D341Med (cell line): ENCODE measurements around the gene DNAH3.
"Not testable (repeated sequence)": the region's sequence is repeated elsewhere in the genome, so short reads cannot be mapped to it uniquely, and the experiment has no call there.

Experiments
- DNase-seq: peaks from one replicate; pipeline ENCODE4 v3.0.0; 2012; ENCODE audit warnings: low spot score

Gene DNAH3, protein sequence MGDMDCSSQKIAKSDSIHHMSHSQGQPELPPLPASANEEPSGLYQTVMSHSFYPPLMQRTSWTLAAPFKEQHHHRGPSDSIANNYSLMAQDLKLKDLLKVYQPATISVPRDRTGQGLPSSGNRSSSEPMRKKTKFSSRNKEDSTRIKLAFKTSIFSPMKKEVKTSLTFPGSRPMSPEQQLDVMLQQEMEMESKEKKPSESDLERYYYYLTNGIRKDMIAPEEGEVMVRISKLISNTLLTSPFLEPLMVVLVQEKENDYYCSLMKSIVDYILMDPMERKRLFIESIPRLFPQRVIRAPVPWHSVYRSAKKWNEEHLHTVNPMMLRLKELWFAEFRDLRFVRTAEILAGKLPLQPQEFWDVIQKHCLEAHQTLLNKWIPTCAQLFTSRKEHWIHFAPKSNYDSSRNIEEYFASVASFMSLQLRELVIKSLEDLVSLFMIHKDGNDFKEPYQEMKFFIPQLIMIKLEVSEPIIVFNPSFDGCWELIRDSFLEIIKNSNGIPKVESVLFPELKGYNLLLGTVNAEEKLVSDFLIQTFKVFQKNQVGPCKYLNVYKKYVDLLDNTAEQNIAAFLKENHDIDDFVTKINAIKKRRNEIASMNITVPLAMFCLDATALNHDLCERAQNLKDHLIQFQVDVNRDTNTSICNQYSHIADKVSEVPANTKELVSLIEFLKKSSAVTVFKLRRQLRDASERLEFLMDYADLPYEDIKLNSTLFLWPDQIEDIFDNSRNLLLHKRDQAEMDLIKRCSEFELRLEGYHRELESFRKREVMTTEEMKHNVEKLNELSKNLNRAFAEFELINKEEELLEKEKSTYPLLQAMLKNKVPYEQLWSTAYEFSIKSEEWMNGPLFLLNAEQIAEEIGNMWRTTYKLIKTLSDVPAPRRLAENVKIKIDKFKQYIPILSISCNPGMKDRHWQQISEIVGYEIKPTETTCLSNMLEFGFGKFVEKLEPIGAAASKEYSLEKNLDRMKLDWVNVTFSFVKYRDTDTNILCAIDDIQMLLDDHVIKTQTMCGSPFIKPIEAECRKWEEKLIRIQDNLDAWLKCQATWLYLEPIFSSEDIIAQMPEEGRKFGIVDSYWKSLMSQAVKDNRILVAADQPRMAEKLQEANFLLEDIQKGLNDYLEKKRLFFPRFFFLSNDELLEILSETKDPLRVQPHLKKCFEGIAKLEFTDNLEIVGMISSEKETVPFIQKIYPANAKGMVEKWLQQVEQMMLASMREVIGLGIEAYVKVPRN (N-terminal part only)

DNA sequence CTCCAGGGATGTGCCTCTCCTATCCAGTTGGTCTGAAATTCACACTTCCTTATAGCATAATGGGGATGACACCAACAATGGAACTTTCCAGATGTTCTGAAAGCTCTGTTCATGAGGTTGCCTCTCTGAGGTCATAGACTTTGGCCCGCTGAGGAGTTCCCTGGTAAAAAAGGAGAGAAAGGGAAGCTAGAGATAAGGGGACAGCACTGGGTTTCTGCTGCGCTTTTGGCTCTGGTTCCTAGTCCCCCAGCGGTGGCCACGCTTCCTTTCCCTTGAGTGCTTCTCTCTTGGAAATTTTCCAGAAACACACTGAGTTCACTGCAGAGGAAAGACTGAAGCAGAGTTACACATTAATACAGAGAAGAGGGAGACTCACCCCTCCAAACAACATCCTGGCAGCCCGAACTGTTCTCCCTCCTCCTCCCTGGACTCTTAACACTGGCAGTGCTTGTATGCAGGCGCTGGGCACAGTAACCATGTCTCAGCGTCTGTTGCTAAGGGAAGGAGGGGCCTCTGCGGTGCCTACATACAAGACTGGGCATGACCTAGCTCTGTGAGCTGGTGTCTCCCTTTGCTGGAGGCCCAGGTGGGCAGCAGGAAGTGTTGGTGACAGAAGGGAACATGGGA lies at the start of gene DNAH3:
Gene DNAH3 (minus strand): TSS at position 472 of the 627 bp plus-strand sequence. CDS start 527 bp downstream, outside the sequence.
- DNase-seq, result no peak

DNA sequence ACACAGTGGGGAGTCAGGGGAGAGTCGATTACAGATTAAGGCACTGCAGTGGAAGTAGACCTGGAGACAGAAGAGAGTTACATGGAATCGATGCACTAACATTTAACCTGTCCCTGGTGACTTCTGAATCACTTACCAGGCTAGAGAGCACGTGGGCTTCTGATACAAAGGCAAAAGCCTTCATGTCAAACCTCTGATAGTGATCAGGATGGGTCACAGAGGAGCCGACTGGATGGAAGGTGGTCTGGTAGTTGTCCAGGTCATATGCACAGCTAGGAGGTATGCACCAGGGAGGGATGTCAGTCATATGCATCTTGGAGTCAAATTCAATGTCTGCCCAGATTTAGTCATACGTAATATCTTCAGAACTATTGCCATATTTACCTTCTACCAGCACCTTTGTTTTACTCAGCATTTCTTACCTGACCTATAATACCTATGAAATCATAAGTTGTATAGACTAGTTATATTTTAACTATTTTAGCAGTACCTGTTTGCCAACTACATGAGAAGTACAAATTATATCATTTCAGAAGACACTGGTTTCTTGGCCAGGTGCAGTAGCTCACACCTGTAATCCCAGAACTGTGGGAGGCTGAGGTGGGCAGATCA lies 49.1 kb upstream of the DNAH3 start:
- DNase-seq, result no peak

DNA sequence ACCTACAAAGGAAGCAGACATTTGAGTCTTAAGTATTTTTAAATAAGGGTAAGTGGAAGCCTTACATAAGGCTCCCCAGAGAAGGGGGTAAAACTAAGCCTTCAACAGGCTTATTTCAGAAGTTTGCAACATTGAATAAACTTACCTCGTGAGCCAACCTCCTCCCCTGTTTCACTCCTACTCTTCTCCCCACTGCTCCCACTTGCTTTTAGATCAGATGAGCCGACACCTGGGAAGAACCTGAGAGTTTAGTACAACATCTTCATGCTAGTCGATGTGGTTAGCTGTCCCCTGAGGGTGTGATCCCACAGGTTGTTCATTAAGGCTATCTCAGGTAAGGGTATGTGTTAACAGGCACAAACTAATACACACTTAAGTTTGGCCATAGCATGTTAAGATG lies 47.0 kb upstream of the DNAH3 start:
- DNase-seq, result no peak

DNA sequence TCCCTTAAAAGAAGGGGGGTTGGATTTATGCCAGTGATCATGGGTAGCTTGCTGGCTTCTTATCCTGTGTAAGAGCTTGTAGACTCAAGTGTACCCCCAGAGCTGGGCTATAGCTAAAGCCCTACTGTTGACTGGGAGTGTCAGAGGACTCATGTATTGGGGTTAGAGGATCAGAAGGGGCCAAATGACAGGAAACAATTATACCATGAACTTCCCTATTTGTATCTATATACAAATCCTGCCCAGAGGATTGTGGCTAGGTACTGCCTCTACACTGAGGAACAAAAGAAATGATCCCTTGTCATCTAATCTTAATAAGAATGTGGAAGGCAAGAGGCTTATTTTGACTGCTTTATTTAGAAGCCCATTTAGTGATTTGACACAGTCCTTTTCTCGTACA lies 46.5 kb upstream of the DNAH3 start:
- DNase-seq, result no peak

DNA sequence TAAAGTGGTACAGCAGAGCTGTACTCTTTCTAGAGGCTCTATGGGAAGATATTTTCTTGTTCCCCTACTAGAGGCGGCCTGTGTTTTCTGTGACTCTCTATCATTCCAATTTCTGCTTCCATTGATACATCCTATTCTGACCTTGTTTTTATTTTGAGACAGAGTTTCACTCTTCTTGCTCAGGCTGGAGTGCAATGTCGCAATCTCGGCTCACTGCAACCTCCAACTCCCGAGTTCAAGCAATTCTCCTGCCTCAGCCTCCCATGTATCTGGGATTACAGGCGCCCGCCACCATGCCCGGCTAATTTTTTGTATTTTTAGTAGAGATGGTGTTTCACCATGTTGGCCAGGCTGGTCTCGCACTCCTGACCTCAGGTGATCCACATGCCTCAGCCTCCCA lies 44.7 kb upstream of the DNAH3 start:
- DNase-seq, result not testable (repeated sequence)

DNA sequence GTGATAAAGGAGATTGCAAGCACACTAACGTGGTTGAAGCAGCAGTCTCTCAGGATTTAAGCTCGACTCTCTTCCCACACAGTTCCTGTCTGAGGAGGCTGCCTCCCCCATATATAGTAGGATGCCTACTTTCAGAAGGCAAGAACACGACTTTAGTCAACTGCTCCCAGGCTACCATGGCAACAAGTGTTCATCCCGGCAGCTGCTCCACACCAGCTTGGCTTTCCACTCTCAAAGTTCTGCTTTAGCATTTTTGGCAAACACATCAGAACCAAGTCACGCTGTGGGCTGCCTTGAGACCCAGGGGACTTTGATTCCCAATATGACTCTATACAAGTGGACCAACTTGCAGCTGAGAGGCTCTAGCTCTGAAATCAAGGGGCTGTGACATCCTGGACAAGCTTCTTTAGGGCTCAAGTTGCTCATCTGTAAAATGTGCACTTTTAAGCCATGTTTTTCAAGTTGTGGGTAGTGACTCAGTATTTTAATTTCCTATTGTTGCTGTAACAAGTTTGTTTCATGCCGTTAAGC lies 44.2 kb upstream of the DNAH3 start:
- no peak for DNase-seq

DNA sequence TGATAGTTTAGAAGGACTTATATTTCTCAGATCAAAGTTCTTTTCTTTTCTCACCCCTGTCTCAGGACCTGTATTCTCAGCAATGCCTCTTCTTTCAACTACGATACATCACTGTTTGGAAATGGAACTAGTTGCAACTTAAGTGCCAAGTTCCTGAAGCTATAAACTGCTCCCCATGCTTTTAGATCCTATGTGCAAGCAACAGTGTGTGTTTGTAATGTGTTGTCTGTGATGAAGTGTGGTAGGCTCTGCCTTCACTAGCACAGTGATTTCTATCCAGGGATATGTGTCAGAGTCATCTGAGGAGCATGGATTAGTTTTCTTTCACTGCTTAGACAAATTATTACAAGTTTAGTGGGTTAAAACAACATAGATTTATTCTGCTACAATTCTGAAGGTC lies 42.3 kb upstream of the DNAH3 start:
- DNase-seq, result no peak

DNA sequence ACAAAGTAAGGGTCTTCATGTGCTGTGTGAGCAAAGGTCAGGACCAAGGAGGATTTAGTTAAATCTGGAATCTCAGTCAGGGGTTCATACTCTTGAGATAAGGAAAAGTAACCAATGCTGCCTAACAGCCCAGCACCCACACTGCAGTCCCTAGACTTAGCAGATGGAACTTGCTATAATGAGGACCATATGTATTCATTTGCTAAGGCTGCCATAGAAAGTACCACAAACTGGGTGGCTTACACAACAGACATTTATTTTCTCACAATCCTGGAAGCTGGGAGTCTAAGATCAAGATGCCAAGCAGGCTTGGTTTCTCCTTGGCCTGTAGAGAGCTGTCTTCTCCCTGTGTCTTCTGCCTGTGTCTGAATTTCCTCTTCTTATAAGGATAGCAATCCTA lies 40.0 kb upstream of the DNAH3 start:
- DNase-seq, result no peak

DNA sequence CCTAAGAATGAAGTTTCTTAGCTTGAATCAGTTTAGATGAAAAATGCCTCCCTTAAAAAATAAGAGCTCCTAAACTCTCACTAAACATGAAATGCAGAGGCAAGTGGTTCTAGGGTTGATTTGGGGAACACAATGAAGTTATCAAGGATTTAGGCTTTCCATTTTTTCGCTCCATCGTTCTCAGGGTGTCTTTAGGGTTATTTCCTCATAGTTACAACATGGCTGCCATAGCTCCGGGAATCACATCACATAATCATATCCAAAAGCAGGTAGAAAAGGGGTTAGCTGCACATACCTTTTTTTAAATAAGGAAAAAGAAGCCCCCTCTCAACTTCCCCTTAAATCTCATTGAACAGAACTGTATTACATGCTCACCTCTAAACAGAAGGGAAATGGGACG lies 39.4 kb upstream of the DNAH3 start:
- no peak for DNase-seq

DNA sequence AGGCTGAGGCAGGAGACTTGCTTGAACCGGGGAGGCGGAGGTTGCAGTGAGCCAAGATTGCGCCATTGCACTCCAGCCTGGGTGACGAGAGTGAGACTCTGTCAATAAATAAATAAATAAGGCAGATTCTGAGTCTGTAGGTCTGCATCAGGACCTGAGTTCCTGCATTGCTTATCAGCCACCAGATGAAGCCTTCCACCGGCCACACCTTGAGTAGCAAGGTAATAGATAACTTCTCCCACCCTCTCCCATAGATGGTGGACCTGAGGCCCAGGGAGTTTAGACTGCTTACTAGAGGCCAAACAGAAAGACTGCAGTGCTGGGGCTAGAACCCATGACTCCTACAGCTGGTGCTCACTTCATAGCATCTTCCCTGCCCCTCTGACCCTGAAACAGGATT lies 38.7 kb upstream of the DNAH3 start:
- no peak for DNase-seq

DNA sequence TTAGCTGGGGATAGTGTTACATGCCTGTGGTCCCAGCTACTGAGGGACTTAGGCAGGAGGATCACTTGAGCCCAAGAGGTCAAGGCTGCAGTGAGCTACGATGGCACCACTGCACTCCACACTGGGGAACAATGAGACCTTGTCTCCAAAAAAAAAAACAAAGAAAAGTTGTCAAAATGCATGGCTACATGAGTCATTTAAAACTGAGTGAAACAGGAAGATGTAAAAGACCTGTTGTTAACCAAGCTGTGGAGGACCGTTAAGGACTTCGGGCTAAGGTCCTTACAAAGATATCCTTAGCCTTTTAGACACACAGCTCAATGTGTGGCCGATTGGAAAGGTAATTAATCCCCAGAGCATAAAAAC lies 35.7 kb upstream of the DNAH3 start:
- DNase-seq, result no peak

DNA sequence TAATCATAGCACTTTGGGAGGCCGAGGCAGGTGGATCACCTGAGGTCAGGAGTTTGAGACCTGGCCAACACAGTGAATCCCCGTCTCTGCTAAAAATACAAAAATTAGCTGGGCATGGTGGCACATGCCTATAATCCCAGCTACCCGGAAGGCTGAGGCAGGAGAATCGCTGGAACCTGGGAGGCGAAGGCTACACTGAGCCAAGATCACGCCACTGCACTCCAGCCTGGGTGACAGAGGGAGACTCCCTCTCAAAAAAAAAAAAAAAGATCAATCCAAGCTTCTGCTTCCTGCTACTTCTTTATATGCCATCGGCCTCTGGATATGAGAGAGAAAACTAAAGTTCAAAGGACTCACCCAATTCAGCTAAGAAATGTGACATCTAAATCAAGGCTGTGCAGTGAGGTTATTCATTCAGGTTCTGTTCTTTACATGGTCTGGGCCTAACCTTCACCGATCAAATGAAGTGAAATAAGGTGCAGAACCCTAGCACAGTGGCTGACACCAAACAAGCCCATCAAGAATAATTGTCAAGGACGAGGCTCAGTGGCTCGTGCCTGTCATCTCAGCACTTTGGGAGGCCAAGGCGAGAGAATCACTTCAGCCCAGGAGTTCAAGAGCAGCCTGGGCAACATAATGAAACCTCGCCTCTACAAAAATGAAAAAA lies 35.1 kb upstream of the DNAH3 start:
- no peak for DNase-seq

DNA sequence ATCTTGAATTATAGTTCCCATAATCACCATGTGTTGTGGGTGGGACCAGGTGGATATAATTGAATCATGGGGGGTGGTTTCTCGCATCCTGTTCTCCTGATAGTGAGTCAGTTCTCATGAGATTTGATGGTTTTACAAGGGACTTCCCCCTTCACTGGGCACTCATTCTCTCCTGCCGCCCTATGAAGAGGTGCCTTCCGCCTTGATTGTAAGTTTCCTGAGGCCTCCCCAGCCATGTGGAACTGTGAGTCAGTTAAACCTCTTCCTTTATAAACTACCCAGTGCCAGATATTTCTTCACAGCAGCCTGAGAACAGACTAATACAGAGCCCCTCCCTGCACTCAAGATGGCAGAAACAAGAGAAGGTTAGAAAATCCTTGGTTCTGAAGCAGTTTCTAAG lies 34.2 kb upstream of the DNAH3 start:
- no peak for DNase-seq

DNA sequence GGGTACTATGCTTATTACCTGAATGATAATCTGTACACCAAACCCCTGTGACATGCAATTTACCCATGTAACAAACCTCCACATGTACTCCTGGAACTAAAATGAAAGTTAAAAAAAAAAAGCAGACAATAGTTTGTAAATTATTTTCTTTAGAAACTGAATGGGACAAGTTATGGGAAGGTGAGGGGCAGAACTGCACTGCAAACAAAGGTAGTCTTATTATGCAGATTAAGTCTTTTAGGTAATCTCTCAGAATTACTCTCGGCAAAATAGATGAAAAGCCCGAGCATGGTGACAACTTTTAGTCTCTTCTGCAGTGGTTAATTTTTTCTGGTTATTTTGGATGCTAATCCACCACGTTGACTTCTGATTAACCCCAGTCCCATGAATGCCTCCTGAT lies 33.3 kb upstream of the DNAH3 start:
- DNase-seq, result no peak

DNA sequence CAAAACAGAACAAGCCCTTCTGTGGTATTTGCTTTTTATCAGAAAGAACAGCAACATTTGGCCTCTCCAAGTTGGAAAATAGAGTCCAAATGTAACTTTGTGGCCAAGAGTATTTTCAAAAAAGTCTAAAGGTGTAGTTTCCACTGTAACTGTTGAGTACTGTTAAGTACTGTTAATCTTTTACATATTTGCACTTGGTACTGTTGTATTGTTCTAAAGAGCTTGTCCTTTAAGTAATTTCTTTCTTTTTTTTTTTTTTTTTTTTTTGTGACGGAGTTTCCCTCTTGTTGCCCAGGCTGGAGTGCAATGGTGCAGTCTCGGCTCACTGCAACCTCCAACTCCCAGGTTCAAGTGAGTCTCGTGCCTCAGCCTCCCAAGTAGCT lies 29.3 kb upstream of the DNAH3 start:
- DNase-seq, result no peak

DNA sequence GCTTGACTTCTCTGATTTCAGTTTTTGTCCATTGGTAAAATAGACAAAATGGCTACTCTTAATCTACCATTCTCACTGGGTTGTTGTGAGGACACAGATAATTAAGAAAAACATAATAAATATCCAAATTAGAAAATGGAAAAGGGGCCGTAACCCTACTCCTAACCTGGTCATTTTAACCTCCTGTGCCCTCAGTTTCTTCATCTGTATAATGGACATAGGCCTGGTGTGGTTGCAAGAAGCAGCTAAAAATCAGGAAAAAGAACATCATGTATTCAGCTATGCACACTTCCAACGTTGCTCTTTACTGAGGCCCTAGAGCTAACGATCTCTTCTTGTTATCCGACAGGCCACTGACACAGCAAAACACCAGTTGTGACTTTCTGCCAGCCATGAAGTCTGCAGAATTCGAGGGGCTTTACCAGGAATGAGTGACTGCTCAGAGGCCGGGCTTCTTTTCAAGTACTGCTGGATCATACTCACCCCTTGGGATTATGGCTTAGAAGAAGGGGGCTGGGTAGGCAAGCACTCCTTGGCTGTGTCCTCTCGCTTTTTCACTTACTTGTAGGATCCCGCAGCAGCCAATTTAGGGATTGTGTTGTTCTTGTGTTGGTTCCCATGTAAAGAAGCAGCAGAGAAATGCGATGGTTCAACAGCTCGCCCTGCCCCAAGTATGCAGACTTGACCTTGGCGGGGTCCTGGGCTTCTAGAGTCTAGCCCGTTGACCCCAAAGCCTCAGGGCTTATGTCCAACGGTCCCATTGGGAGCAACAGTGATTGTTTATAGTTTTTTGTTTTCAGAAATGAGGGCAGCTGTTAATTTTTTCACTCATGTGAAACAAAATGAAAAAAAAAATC lies 28.7 kb upstream of the DNAH3 start:
- DNase-seq, result no peak

DNA sequence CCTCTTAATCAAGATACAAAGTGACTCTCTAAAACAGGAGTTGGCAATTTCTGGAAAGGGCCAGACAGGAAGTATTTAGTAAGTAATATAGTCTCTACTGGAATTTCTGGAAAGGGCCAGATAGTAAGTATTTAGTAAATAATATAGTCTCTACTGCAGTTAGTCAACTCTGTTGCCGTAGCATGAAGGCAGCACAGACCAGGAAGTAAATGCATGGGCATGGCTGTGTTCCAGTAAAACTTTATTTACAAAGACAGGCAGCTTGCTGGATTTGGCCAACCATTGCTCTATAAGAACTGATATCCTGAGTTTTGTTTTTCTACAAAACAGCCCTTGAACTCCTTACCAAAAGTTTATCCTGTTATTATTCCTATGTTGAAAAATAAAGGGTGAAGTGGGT lies 24.8 kb upstream of the DNAH3 start:
- no peak for DNase-seq

DNA sequence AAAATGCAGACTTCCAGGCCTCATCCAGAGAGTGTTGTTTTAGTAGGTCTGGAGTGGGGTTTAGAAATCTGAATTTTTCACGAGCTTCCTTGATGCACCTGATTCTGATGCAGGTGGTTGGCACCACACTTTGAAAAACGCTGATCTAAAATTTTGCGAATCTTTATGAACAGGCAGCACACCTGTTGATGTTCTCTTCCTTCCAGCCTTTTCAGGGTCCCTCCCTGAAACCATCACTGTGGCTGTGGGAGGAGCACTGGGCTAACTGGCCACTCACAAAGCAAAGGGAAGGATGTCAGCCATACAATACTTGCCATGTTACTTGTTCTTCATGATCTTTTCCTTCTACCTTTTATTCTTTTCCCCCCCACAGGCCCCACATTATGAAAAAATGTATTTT lies 22.0 kb upstream of the DNAH3 start:
- DNase-seq, result no peak

DNA sequence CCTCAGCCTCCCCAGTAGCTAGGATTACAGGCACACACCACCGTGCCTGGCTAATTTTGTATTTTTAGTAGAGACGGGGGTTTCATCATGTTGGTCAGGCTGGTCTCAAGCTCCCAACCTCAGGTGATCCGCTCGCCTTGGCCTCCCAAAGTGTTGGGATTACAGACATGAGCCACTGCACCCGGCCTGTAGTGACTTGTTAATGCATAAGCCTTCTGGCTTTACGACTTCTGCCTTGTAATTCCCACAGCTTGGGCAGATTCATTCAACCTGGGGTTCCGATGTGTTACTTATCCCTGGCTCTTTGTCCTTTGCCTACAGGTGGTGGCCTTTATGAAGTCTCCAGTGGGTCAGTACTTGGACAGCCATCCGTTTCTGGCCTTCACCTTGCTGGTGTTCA lies 19.5 kb upstream of the DNAH3 start:
- not testable (repeated sequence) for DNase-seq
